Stomach (tissue), 9 donors: Measurements from ENCODE around the gene SLC38A10. TPM values are rescaled to one million over a fixed set of nuclear protein-coding genes. Genes with fewer than 3 reads are reported as not detected.

ENCODE experiments used
- DNase-seq, 2 donors: peaks; one replicate each; pipeline versions ENCODE4 v3.0.0 to v3.0.0-alpha.2; 2013 to 2019
- H3K27ac ChIP-seq, 5 donors: fragments of 200-600 bp in 4 of 5; sonication (generic) in 4 of 5; one replicate each; pipeline ENCODE4 v1.5.1; 2013 to 2019; ENCODE audit warnings: mild to moderate bottlenecking in 1 of 5, moderate library complexity in 1 of 5
- H3K27me3 ChIP-seq, 3 donors: fragments of 200-600 bp; sonication (generic); one replicate each; pipeline ENCODE4 v1.5.1; 2017 to 2019; ENCODE audit warnings: mixed run types in 1 of 3
- H3K36me3 ChIP-seq, 4 donors: fragments of 200-600 bp; sonication (generic); 1 replicate in 3 of 4; 2 replicates in 1 of 4; pipeline ENCODE4 v1.5.1; 2016 to 2019
- H3K4me1 ChIP-seq, 4 donors: fragments of 200-600 bp; sonication (generic); one replicate each; pipeline ENCODE4 v1.5.1; 2016 to 2019
- H3K4me3 ChIP-seq, 4 donors: fragments of 200-600 bp; sonication (generic) in 3 of 4; one replicate each; pipeline ENCODE4 v1.5.1; 2016 to 2019; ENCODE audit warnings: mild to moderate bottlenecking in 1 of 4
- H3K9me3 ChIP-seq, 4 donors: fragments of 200-600 bp; sonication (generic); one replicate each; pipeline ENCODE4 v1.5.1; 2016 to 2019
- CTCF ChIP-seq, 7 experiments: fragments of 450-650 bp in 4 of 7; fragments of 200-600 bp in 3 of 7; sonication (generic) in 3 of 7; IDR thresholded peaks; one replicate each; pipeline ENCODE4 v1.5.1; 2016 to 2019; ENCODE audit warnings: antibody characterized with exemption in 7 of 7, control low read depth in 2 of 7, mild to moderate bottlenecking in 1 of 7
- EP300 ChIP-seq: sonication (generic); formaldehyde crosslinking; IDR thresholded peaks from one replicate; pipeline ENCODE4 v1.6.1; 2017; ENCODE audit warnings: antibody characterized with exemption
- POLR2A ChIP-seq, 4 donors: fragments of 450-650 bp; IDR thresholded peaks; one replicate each; pipeline ENCODE4 v1.6.1; 2016; ENCODE audit warnings: antibody characterized with exemption in 4 of 4, control low read depth in 2 of 4, mild to moderate bottlenecking in 1 of 4, moderate library complexity in 1 of 4
- POLR2AphosphoS5 ChIP-seq, 3 donors: sonication (generic); formaldehyde crosslinking; IDR thresholded peaks; one replicate each; pipeline ENCODE4 v1.6.1; 2016; ENCODE audit warnings: antibody characterized with exemption in 3 of 3
- WGBS, 5 donors: extraction: QIAGEN DNeasy Blood & Tissue Kit in 3 of 5; methylation state at CpG; one replicate each; pipeline versions ENCODE4 v1.1.5 to v1.1.7; 2013 to 2018; 5-methylcytosine and 5-hydroxymethylcytosine counted together
- intact Hi-C: fragments of 100-400 bp; cut with DNase I; formaldehyde crosslinking; loops from one replicate; pipeline ENCODE4 v1.15.1; 2023; ENCODE audit warnings: low total_unique reads
- polyA plus RNA-seq, 3 donors: library from polyadenylated mRNA; stranded (reverse); fragments of 200-250 nt; gene quantifications; one replicate each; pipeline ENCODE4 v1.2.3, GENCODE V29; 2013
- total RNA-seq, 5 donors: library from RNA; depleted of rRNA; stranded (reverse); fragments of >200 nt; gene quantifications; one replicate each; pipeline versions ENCODE4 v1.1.0 to v1.2.3, GENCODE V29; 2014 to 2016
- donor health status: healthy with polysubstance abuse.
- donor health status: Bipolar disorder and iron deficiency.
- donor health status: healthy.

The SLC38A10 gene
- total and polyA plus RNA-seq, 8 donors: 18.6 to 140 (median 67.3) TPM

- Histone ChIP-seq H3K36me3 (no peaks in the 10 kb centered on the region), H3K27me3 (no peaks in the 10 kb centered on the region), H3K4me3 (no peak overlapping the region), H3K4me1 (peaks cover 0 to under 1% (median 0%) of the 10 kb centered on the region in 4 donors), H3K9me3 (no peaks in the 10 kb centered on the region), H3K27ac (no peak overlapping the region)
- WGBS, 5 donors: 87 to 95% (median 90%) methylated on average over 7 to 11 of the region's 11 CpGs
- no peak for DNase-seq
- intact Hi-C loops: loop anchor here (10.0 kb wide), 1 partner anchor 181 kb away; no protein-coding TSS in a partner anchor
- TF ChIP-seq EP300: no peak
- TF ChIP-seq POLR2A (IDR thresholded peaks at IDR 0.05): no peak
- TF ChIP-seq CTCF (IDR thresholded peaks at IDR 0.05): no peak
- no peak for TF ChIP-seq POLR2AphosphoS5 (IDR thresholded peaks at IDR 0.05)
Observed at GRCh38 chr17:81303385-81303784, 8.3 kb upstream of the SLC38A10 start.

- no peak for DNase-seq
- no peak overlapping the region for H3K27ac ChIP-seq
- H3K36me3 ChIP-seq: no peaks in the 10 kb centered on the region
- H3K27me3 ChIP-seq: no peaks in the 10 kb centered on the region
- no peaks in the 10 kb centered on the region for H3K9me3 ChIP-seq
- intact Hi-C loops: loop anchor here (10.0 kb wide), 1 partner anchor 182 kb away; no protein-coding TSS in a partner anchor
- TF ChIP-seq POLR2AphosphoS5 (IDR thresholded peaks at IDR 0.05) (no peak), POLR2A (IDR thresholded peaks at IDR 0.05) (no peak), CTCF (IDR thresholded peaks at IDR 0.05) (no peak), EP300 (no peak)
- H3K4me3 ChIP-seq: no peak overlapping the region
- 74 to 85% (median 81%) methylated on average over 7 to 15 of the region's 15 CpGs for WGBS, 5 donors
- no peaks in the 10 kb centered on the region for H3K4me1 ChIP-seq
Observed at GRCh38 chr17:81302861-81303333, 7.8 kb upstream of the SLC38A10 start.

GRCh38 chr17:81302324-81302723, 7.2 kb upstream of the SLC38A10 start:
- TF ChIP-seq EP300 (no peak), POLR2A (IDR thresholded peaks at IDR 0.05) (no peak), POLR2AphosphoS5 (IDR thresholded peaks at IDR 0.05) (no peak), CTCF (IDR thresholded peaks at IDR 0.05) (no peak)
- intact Hi-C loops: loop anchor here (10.0 kb wide), 1 partner anchor 182 kb away; no protein-coding TSS in a partner anchor
- DNase-seq: no peak

GRCh38 chr17:81301195-81302144, 6.4 kb upstream of the SLC38A10 start:
- DNase-seq: no peak
- H3K9me3 ChIP-seq: no peaks in the 10 kb centered on the region
- intact Hi-C loops: loop anchor here (10.0 kb wide), 1 partner anchor 183 kb away; no protein-coding TSS in a partner anchor
- TF ChIP-seq CTCF (IDR thresholded peaks at IDR 0.05): no peak
- TF ChIP-seq POLR2A (IDR thresholded peaks at IDR 0.05): no peak
- no peak for TF ChIP-seq POLR2AphosphoS5 (IDR thresholded peaks at IDR 0.05)
- no peaks in the 10 kb centered on the region for H3K36me3 ChIP-seq
- H3K27ac ChIP-seq: no peak overlapping the region
- H3K4me3 ChIP-seq: no peak overlapping the region
- 66 to 76% (median 67%) methylated on average over 34 to 37 of the region's 37 CpGs for WGBS, 5 donors
- H3K27me3 ChIP-seq: no peaks in the 10 kb centered on the region
- H3K4me1 ChIP-seq: peaks cover 0 to under 1% (median under 1%) of the 10 kb centered on the region in 4 donors

More at GRCh38 chr17:81302324-81302723, 7.2 kb upstream of the SLC38A10 start:
- no peaks in the 10 kb centered on the region for H3K9me3 ChIP-seq
- WGBS, 5 donors: 68 to 92% (median 84%) methylated on average over 6 to 10 of the region's 10 CpGs
- H3K36me3 ChIP-seq: no peaks in the 10 kb centered on the region
- no peak overlapping the region for H3K4me3 ChIP-seq
- no peak overlapping the region for H3K27ac ChIP-seq
- H3K27me3 ChIP-seq: no peaks in the 10 kb centered on the region
- H3K4me1 ChIP-seq: no peaks in the 10 kb centered on the region
